HG02610 (cell line): ENCODE results near the gene BAX.

Source experiments
- ATAC-seq: cut with Tn5 transposase; IDR thresholded peaks from one replicate; pipeline ENCODE4 v1.9.1; 2021; ENCODE audit warnings: mild to moderate bottlenecking, moderate library complexity; ENCODE audit not compliant: unreplicated experiment

BAX gene

GRCh38 chr19:49010453-49010852 is 55.8 kb downstream of the BAX start:
- ATAC-seq = no peak

- ATAC-seq = no peak
These were observed 56.5 kb downstream of the BAX start for GRCh38 chr19:49011194-49011593.
